SU-DHL-6 (cell line): ENCODE data around the gene CACNB4.

Source experiments
- H2AFZ ChIP-seq: fragments of 200-600 bp; sonication (generic); 2 replicates; pipeline ENCODE4 v1.6.1; 2014; ENCODE audit warnings: low read depth, mild to moderate bottlenecking, moderate library complexity, mixed read lengths, antibody characterized with exemption, low read length; ENCODE audit not compliant: severe bottlenecking
- H3F3A ChIP-seq: fragments of 200-600 bp; shearing (Covaris generic); 2 replicates; pipeline ENCODE4 v1.6.0; 2016; ENCODE audit warnings: antibody characterized with exemption, mild to moderate bottlenecking; ENCODE audit not compliant: insufficient read depth
- H3K27ac ChIP-seq: fragments of 200-600 bp; sonication (generic); 2 replicates; pipeline ENCODE4 v1.5.1; 2016; ENCODE audit warnings: low read depth, mild to moderate bottlenecking, low read length, moderate library complexity, mixed read lengths
- H3K27me3 ChIP-seq: fragments of 200-600 bp; sonication (generic), shearing (Covaris generic); 2 replicates; pipeline ENCODE4 v1.6.0; 2014; ENCODE audit warnings: mild to moderate bottlenecking, low read length
- H3K36me3 ChIP-seq: fragments of 200-600 bp; sonication (generic); 2 replicates; pipeline ENCODE4 v1.6.1; 2014; ENCODE audit warnings: mild to moderate bottlenecking, low read length, mixed read lengths
- H3K4me2 ChIP-seq: fragments of 300-600, 200-600 bp; shearing (Covaris generic), sonication (generic); 2 replicates; pipeline ENCODE4 v1.6.0; 2014; ENCODE audit warnings: low read length, low read depth, mild to moderate bottlenecking; ENCODE audit not compliant: poor library complexity, severe bottlenecking
- H3K4me3 ChIP-seq: fragments of 200-600 bp; sonication (generic); 2 replicates; pipeline ENCODE4 v1.5.1; 2014; ENCODE audit warnings: antibody characterized with exemption, low read length, mild to moderate bottlenecking, mixed read lengths; ENCODE audit not compliant: insufficient read depth, poor library complexity, severe bottlenecking
- H3K79me2 ChIP-seq: fragments of 200-600 bp; sonication (generic); 2 replicates; pipeline ENCODE4 v1.6.1; 2014; ENCODE audit warnings: mild to moderate bottlenecking, low read length, moderate library complexity; ENCODE audit not compliant: insufficient read depth
- H3K9ac ChIP-seq: fragments of 200-600 bp; sonication (generic); 2 replicates; pipeline ENCODE4 v1.7.0; 2014; ENCODE audit warnings: mild to moderate bottlenecking, low read length
- H3K9me2 ChIP-seq: fragments of 200-600 bp; sonication (generic); replicated peaks from 2 replicates; pipeline ENCODE4 v1.6.1; 2014; ENCODE audit warnings: low read length; ENCODE audit not compliant: insufficient read depth
- H3K9me3 ChIP-seq: fragments of 200-600 bp; sonication (generic); 2 replicates; pipeline ENCODE4 v1.6.1; 2014; ENCODE audit warnings: low read length, mixed read lengths; ENCODE audit not compliant: insufficient read depth
- H4K20me1 ChIP-seq: fragments of 200-600 bp; sonication (generic); 2 replicates; pipeline ENCODE4 v1.6.1; 2014; ENCODE audit warnings: low read depth, mild to moderate bottlenecking, antibody characterized with exemption, low read length, moderate library complexity, mixed read lengths
- EZH2phosphoT487 ChIP-seq: fragments of 200-600 bp; sonication (generic), shearing (Covaris generic); conservative IDR thresholded peaks from 2 replicates; pipeline ENCODE4 v1.6.1; 2018; ENCODE audit warnings: mild to moderate bottlenecking, antibody characterized with exemption, low read length, moderate library complexity, mixed read lengths
- TF ChIP-seq, protein P1 (sequence below): fragments of 200-600 bp; sonication (generic); IDR thresholded peaks from one replicate; pipeline ENCODE4 v1.5.1; 2017; ENCODE audit warnings: antibody characterized with exemption, mild to moderate bottlenecking, low read length, moderate library complexity; ENCODE audit not compliant: insufficient read depth, poor library complexity, severe bottlenecking

The CACNB4 gene

DNA sequence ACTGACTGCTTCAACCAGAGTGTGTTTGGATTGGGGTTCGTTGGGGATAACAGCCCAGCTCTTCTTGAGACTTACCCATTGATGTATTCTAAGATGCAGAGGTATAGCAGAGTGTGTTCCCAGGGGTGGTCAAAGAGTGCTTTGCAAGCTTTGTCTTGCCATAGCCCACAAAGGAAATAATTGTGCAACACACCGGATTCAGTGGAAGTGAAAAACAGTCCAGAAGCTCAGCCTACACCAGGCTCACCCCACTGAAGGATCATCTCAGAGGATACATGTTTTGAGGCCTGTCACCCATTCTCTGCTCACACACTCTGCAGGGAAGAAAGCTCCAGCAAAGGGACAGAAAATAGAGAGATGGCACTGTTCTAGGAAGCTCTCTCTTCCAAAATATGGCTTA is 9.6 kb downstream of the CACNB4 start:
- Histone ChIP-seq H2AFZ (no peak overlapping the region), H3K27ac (no peak overlapping the region), H3K4me2 (no peak overlapping the region), H3K79me2 (no peaks in the 10 kb centered on the region), H3K9ac (no peak overlapping the region), H3K9me2 (no peaks in the 10 kb centered on the region), H3K27me3 (no peaks in the 10 kb centered on the region), H4K20me1 (no peaks in the 10 kb centered on the region), H3K36me3 (no peaks in the 10 kb centered on the region), H3K9me3 (no peaks in the 10 kb centered on the region), H3K4me3 (no peak overlapping the region), H3F3A (no peaks in the 10 kb centered on the region)
- no peak for TF ChIP-seq EZH2phosphoT487
- TF ChIP-seq, protein P1, sequence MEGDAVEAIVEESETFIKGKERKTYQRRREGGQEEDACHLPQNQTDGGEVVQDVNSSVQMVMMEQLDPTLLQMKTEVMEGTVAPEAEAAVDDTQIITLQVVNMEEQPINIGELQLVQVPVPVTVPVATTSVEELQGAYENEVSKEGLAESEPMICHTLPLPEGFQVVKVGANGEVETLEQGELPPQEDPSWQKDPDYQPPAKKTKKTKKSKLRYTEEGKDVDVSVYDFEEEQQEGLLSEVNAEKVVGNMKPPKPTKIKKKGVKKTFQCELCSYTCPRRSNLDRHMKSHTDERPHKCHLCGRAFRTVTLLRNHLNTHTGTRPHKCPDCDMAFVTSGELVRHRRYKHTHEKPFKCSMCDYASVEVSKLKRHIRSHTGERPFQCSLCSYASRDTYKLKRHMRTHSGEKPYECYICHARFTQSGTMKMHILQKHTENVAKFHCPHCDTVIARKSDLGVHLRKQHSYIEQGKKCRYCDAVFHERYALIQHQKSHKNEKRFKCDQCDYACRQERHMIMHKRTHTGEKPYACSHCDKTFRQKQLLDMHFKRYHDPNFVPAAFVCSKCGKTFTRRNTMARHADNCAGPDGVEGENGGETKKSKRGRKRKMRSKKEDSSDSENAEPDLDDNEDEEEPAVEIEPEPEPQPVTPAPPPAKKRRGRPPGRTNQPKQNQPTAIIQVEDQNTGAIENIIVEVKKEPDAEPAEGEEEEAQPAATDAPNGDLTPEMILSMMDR: no peak

DNA sequence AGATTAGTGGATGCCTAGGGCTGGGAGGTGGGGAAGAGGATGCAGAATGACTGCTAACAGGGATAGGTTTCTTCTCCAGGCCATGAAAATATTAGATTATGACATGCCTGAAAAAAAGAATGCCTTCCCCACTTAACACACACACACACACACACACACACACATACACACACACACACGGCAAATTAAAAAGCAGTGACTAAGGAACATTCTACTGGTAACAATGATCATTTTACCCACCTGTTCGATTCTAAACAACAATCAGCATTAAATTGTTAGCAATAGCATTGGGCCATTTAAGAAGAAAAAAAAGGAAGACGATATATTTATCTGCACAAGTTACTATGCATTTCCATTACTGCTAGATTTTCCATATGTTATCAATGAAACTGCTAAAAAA is 10.8 kb downstream of the CACNB4 start:
- Histone ChIP-seq H3K27ac (no peak overlapping the region), H3K79me2 (no peaks in the 10 kb centered on the region)

GRCh38 chr2:152086231-152086630 is 12.6 kb downstream of the CACNB4 start:
- TF ChIP-seq EZH2phosphoT487: no peak
- TF ChIP-seq, protein P1: no peak
- Histone ChIP-seq H4K20me1 (no peaks in the 10 kb centered on the region), H3K9me2 (no peaks in the 10 kb centered on the region), H3K9ac (no peak overlapping the region), H3F3A (no peaks in the 10 kb centered on the region), H3K36me3 (no peaks in the 10 kb centered on the region), H2AFZ (no peak overlapping the region), H3K4me2 (no peak overlapping the region), H3K27me3 (no peaks in the 10 kb centered on the region), H3K4me3 (no peak overlapping the region), H3K27ac (no peak overlapping the region), H3K79me2 (no peaks in the 10 kb centered on the region), H3K9me3 (no peaks in the 10 kb centered on the region)

More for the DNA sequence above, 10.8 kb downstream of the CACNB4 start:
- Histone ChIP-seq H2AFZ (no peak overlapping the region), H3K4me2 (no peak overlapping the region), H3K27me3 (no peaks in the 10 kb centered on the region), H3K9me2 (no peaks in the 10 kb centered on the region), H3K36me3 (no peaks in the 10 kb centered on the region), H3K9ac (no peak overlapping the region), H3F3A (no peaks in the 10 kb centered on the region), H3K9me3 (no peaks in the 10 kb centered on the region), H4K20me1 (no peaks in the 10 kb centered on the region), H3K4me3 (no peak overlapping the region)
- TF ChIP-seq EZH2phosphoT487: no peak
- TF ChIP-seq, protein P1: no peak
